Endothelial cell of umbilical vein (primary cell): ENCODE data around the gene AGFG2. TPM values are rescaled to one million over a fixed set of nuclear protein-coding genes. Genes with fewer than 3 reads are reported as not detected.
"Not testable (repeated sequence)": the region's sequence is repeated elsewhere in the genome, so short reads cannot be mapped to it uniquely, and the experiment has no call there.

ENCODE experiments used
- BruUV-seq: library from RNA; stranded (reverse); fragments of 400-500 nt; replicated peaks from 2 replicates; lab custom pipeline; 2021; lab: Mats Ljungman, UMichigan
- CTCF ChIA-PET: fragments of 300-600, 350-600 bp; sonication (Branson Sonifier 250); formaldehyde crosslinking; loops from one replicate; lab custom pipeline; 2021; ENCODE audit warnings: antibody characterized with exemption, inconsistent platforms; lab: Charles Lee
- POLR2A ChIA-PET: fragments of 300-600, 350-600 bp; sonication (Branson Sonifier 250); formaldehyde crosslinking; loops from one replicate; lab custom pipeline; 2021; ENCODE audit warnings: antibody characterized with exemption, inconsistent platforms; lab: Charles Lee
- DNase-seq: peaks from one replicate; pipeline ENCODE4 v3.0.0-alpha.2; 2011; ENCODE audit warnings: low read depth, low spot score
- FAIRE-seq: peaks from 2 replicates; lab custom pipeline; 2011; peaks lifted over from hg19 to GRCh38; lab: Jason Lieb, UNC
- H2AFZ ChIP-seq: 2 replicates; pipeline ENCODE4 v1.6.0; 2012; ENCODE audit warnings: low read depth, low read length, control low read depth, inconsistent platforms
- H3K27ac ChIP-seq: 2 replicates; pipeline ENCODE4 v1.5.1; 2011; ENCODE audit warnings: low read depth, mild to moderate bottlenecking, control low read depth, low read length, moderate library complexity; ENCODE audit not compliant: insufficient read depth
- H3K27me3 ChIP-seq, 2 experiments: 2 replicates each; pipeline versions ENCODE4 v1.6.0 to v1.6.1; 2011; ENCODE audit warnings: low read length in 2 of 2, mixed read lengths in 1 of 2; ENCODE audit not compliant: control insufficient read depth in 2 of 2, insufficient read depth in 2 of 2
- H3K36me3 ChIP-seq, 2 experiments: 2 replicates in 1 of 2; 3 replicates in 1 of 2; pipeline ENCODE4 v1.5.1; 2011; ENCODE audit warnings: low read length in 2 of 2, mild to moderate bottlenecking in 1 of 2, moderate library complexity in 1 of 2; ENCODE audit not compliant: control insufficient read depth in 2 of 2, insufficient read depth in 2 of 2; ENCODE audit errors: extremely low read depth in 1 of 2
- H3K4me1 ChIP-seq: 3 replicates; pipeline ENCODE4 v1.5.1; 2011; ENCODE audit warnings: mild to moderate bottlenecking, low read length; ENCODE audit not compliant: control insufficient read depth, insufficient read depth; ENCODE audit errors: extremely low read depth
- H3K4me2 ChIP-seq: 2 replicates; pipeline ENCODE4 v1.6.1; 2011; ENCODE audit warnings: low read length, control low read depth, mixed read lengths; ENCODE audit not compliant: insufficient read depth
- H3K4me3 ChIP-seq, 3 experiments: fragments of 200-600 bp in 1 of 3; sonication (generic), shearing (Covaris generic) in 1 of 3; replicated peaks in 1 of 3; 2 replicates each; pipeline ENCODE4 v1.5.1; 2011 to 2016; ENCODE audit warnings: control low read depth in 3 of 3, low read length in 3 of 3, mild to moderate bottlenecking in 2 of 3, inconsistent platforms in 1 of 3, low read depth in 1 of 3, moderate library complexity in 1 of 3; ENCODE audit not compliant: insufficient read depth in 1 of 3
- H3K79me2 ChIP-seq: 2 replicates; pipeline ENCODE4 v1.6.0; 2012; ENCODE audit warnings: low read length, inconsistent platforms; ENCODE audit not compliant: control insufficient read depth, insufficient read depth
- H3K9ac ChIP-seq: replicated peaks from 2 replicates; pipeline ENCODE3; 2011; ENCODE audit warnings: low read length, control low read depth; ENCODE audit not compliant: insufficient read depth; ENCODE audit errors: extremely low read depth
- H3K9me1 ChIP-seq: replicated peaks from 3 replicates; pipeline ENCODE4 v1.6.0; 2011; ENCODE audit warnings: mild to moderate bottlenecking, low read length; ENCODE audit not compliant: control insufficient read depth, insufficient read depth; ENCODE audit errors: extremely low read depth
- H3K9me3 ChIP-seq: replicated peaks from 2 replicates; pipeline ENCODE4 v1.5.1; 2012; ENCODE audit warnings: low read length, inconsistent platforms; ENCODE audit not compliant: control insufficient read depth, insufficient read depth
- H4K20me1 ChIP-seq: replicated peaks from 2 replicates; pipeline ENCODE3; 2011; ENCODE audit warnings: mild to moderate bottlenecking, low read length; ENCODE audit not compliant: control insufficient read depth, insufficient read depth; ENCODE audit errors: extremely low read depth
- CTCF ChIP-seq, 2 donors: IDR thresholded peaks; 1 replicate in 1 of 2; 2 replicates in 1 of 2; pipeline ENCODE4 v1.5.1; 2011; ENCODE audit warnings: low read length in 2 of 2, mild to moderate bottlenecking in 2 of 2, moderate library complexity in 2 of 2, control low read depth in 1 of 2, inconsistent platforms in 1 of 2, low read depth in 1 of 2; ENCODE audit not compliant: insufficient read depth in 1 of 2; ENCODE audit errors: extremely low read depth in 1 of 2
- EZH2 ChIP-seq: IDR thresholded peaks from 2 replicates; pipeline ENCODE4 v1.6.1; 2012; ENCODE audit warnings: borderline replicate concordance, low read depth, mild to moderate bottlenecking, moderate library complexity, low read length, inconsistent platforms; ENCODE audit not compliant: severe bottlenecking
- FOS ChIP-seq: IDR thresholded peaks from 2 replicates; pipeline ENCODE4 v1.6.1; 2011; ENCODE audit warnings: mild to moderate bottlenecking, low read length, moderate library complexity, borderline replicate concordance; ENCODE audit not compliant: insufficient read depth
- GATA2 ChIP-seq: IDR thresholded peaks from 2 replicates; pipeline ENCODE4 v1.7.0; 2011; ENCODE audit warnings: low read depth, mild to moderate bottlenecking, moderate library complexity, mixed read lengths, low read length; ENCODE audit not compliant: insufficient read length, insufficient read depth
- JUN ChIP-seq: IDR thresholded peaks from 2 replicates; pipeline ENCODE4 v1.6.1; 2011; ENCODE audit warnings: borderline replicate concordance, low read depth; ENCODE audit not compliant: insufficient read length, insufficient read depth
- MAX ChIP-seq: IDR thresholded peaks from 2 replicates; pipeline ENCODE4 v1.6.1; 2011; ENCODE audit not compliant: insufficient read depth, insufficient read length
- POLR2AphosphoS5 ChIP-seq: IDR thresholded peaks from 2 replicates; pipeline ENCODE4 v1.6.1; 2012; ENCODE audit warnings: low read depth, mild to moderate bottlenecking, control low read depth, low read length, moderate library complexity; ENCODE audit not compliant: insufficient read depth
- dilution Hi-C: fragments of 300-500 bp; cut with MboI; formaldehyde crosslinking; loops from one replicate; pipeline ENCODE4 v1.15.0; 2019; ENCODE audit warnings: low sequenced_read_pairs; ENCODE audit not compliant: extremely low pct_ligation_motif_present
- intact Hi-C: fragments of 100-400 bp; cut with micrococcal nuclease; formaldehyde crosslinking; loops from one replicate; pipeline ENCODE4 v1.10.0; 2022
- polyA plus RNA-seq, 4 experiments: library from polyadenylated mRNA; depleted of rRNA in 3 of 4; stranded (reverse) in 3 of 4; unstranded in 1 of 4; fragments of >200 nt; gene quantifications; 2 replicates each; pipeline versions ENCODE4 v1.2.1 to v1.2.3, GENCODE V29; 2011 to 2012; ENCODE audit warnings: missing spikeins in 1 of 4
- total RNA-seq: library from RNA; stranded (reverse); gene quantifications from 2 replicates; pipeline ENCODE4 v1.2.3, GENCODE V29; 2021

AGFG2 gene
- total and polyA plus RNA-seq, 2 donors (not counting 3 experiments of a cell fraction or from before 2014, with no cell fraction given) = 33.6 to 44.6 TPM

GRCh38 chr7:100540073-100540723 is 1.2 kb downstream of the AGFG2 start:
- no peaks in the 10 kb centered on the region for H4K20me1 ChIP-seq
- H3K9me3 ChIP-seq = no peaks in the 10 kb centered on the region
- FAIRE-seq (no peak), DNase-seq (no peak)
- no peak overlapping the region for H2AFZ ChIP-seq
- H3K27me3 ChIP-seq = no peaks in the 10 kb centered on the region
- H3K27ac ChIP-seq = no peak overlapping the region
- H3K4me1 ChIP-seq = peaks cover 26% of the 10 kb centered on the region
- H3K9ac ChIP-seq = no peak overlapping the region
- H3K79me2 ChIP-seq = peaks cover 30% of the 10 kb centered on the region
- dilution Hi-C loops (no loop called here), intact Hi-C loops (no loop called here)
- H3K4me2 ChIP-seq = peak overlapping the region; percentile 48
- H3K4me3 ChIP-seq = peak overlapping the region in 2 of 3 experiments; percentile 38 to 96
- H3K9me1 ChIP-seq = no peaks in the 10 kb centered on the region
- POLR2A ChIA-PET = interaction anchor here (0.7 kb wide), 1 partner anchor 26 kb away, joined by 3 read pairs; no protein-coding TSS in a partner anchor
- BruUV-seq = no TSS peak
- CTCF ChIA-PET = interaction anchor here (0.7 to 3.4 kb wide), 5 partner anchors 8 to 57 kb away, joined by 3 to 27 read pairs (median 3); partner anchors contain the start of gene NYAP1
- H3K36me3 ChIP-seq = no peaks in the 10 kb centered on the region
- no peak for TF ChIP-seq JUN
- no peak for TF ChIP-seq GATA2
- no peak for TF ChIP-seq MAX
- TF ChIP-seq FOS = no peak
- no peak for TF ChIP-seq EZH2
- no peak for TF ChIP-seq POLR2AphosphoS5
- TF ChIP-seq CTCF (IDR thresholded peaks at IDR 0.05; ENCODE audit: extremely low read depth in 1 of 2, insufficient read depth in 1 of 2, low read depth in 1 of 2, low read length in 2 of 2) = no peak

DNA sequence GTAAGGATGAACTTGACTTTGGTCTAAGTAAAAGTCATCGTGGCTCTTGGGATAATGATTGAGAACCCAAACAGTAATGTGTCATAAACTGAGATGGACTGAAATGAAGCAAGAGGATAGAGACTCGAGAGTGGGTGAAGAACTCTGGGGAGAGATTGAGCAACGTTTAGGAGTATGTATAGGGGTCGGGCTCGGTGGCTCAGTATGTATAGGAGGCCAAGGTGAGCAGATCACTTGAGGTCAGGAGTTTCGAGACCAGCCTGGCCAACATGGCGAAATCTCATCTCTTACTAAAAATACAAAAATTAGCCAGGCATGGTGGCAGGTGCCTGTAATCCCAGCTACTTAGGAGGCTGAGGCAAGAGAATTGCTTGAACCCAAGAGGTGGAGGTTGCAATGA is 2.3 kb downstream of the AGFG2 start:
- H3K4me2 ChIP-seq, H3K9ac ChIP-seq, H3K27me3 ChIP-seq, H3K9me3 ChIP-seq, DNase-seq, H3K36me3 ChIP-seq, intact Hi-C loops, POLR2A ChIA-PET, H3K9me1 ChIP-seq, FAIRE-seq, H2AFZ ChIP-seq, H3K4me3 ChIP-seq, dilution Hi-C loops, H4K20me1 ChIP-seq, H3K27ac ChIP-seq, BruUV-seq: not testable (repeated sequence)
- CTCF ChIA-PET = interaction anchor here (1.1 to 2.8 kb wide), 3 partner anchors 9 to 25 kb away, joined by 3 to 17 read pairs (median 3); no protein-coding TSS in a partner anchor
- H3K79me2 ChIP-seq = peaks cover 30% of the 10 kb centered on the region
- peaks cover 37% of the 10 kb centered on the region for H3K4me1 ChIP-seq
